Keratinocyte (primary cell): ENCODE data around the gene SEL1L2. TPM values are rescaled to one million over a fixed set of nuclear protein-coding genes. Genes with fewer than 3 reads are reported as not detected.

Experiments used
- DNase-seq: peaks from one replicate; pipeline ENCODE4 v3.0.0-alpha.2; 2011; ENCODE audit warnings: low read depth, missing footprints, low spot score
- FAIRE-seq: peaks from 2 replicates; lab custom pipeline; 2011; peaks lifted over from hg19 to GRCh38; lab: Jason Lieb, UNC
- H2AFZ ChIP-seq: 2 replicates; pipeline ENCODE4 v1.6.0; 2012; ENCODE audit warnings: low read length, control low read depth, inconsistent platforms; ENCODE audit not compliant: control insufficient read depth
- H3K27ac ChIP-seq: 2 replicates; pipeline ENCODE4 v1.5.1; 2011; ENCODE audit warnings: low read length; ENCODE audit not compliant: control insufficient read depth, insufficient read depth
- H3K27me3 ChIP-seq: 3 replicates; pipeline ENCODE4 v1.6.0; 2011; ENCODE audit warnings: low read length; ENCODE audit not compliant: control insufficient read depth, insufficient read depth; ENCODE audit errors: extremely low read depth
- H3K36me3 ChIP-seq, 2 experiments: 2 replicates in 1 of 2; 3 replicates in 1 of 2; pipeline ENCODE4 v1.5.1; 2011; ENCODE audit warnings: low read length in 2 of 2, mild to moderate bottlenecking in 1 of 2; ENCODE audit not compliant: control insufficient read depth in 2 of 2, insufficient read depth in 2 of 2; ENCODE audit errors: extremely low read depth in 1 of 2
- H3K4me1 ChIP-seq: 3 replicates; pipeline ENCODE4 v1.5.1; 2011; ENCODE audit warnings: low read length; ENCODE audit not compliant: control insufficient read depth, insufficient read depth; ENCODE audit errors: extremely low read depth
- H3K4me2 ChIP-seq: 3 replicates; pipeline ENCODE4 v1.6.0; 2011; ENCODE audit warnings: low read depth, low read length; ENCODE audit not compliant: control insufficient read depth, insufficient read depth; ENCODE audit errors: extremely low read depth
- H3K4me3 ChIP-seq, 3 experiments: fragments of 200-600 bp in 1 of 3; sonication (generic) in 1 of 3; 2 replicates in 2 of 3; 3 replicates in 1 of 3; pipeline ENCODE4 v1.5.1; 2011 to 2016; ENCODE audit warnings: low read length in 3 of 3, mild to moderate bottlenecking in 3 of 3, control low read depth in 2 of 3, inconsistent platforms in 1 of 3, low read depth in 1 of 3, mixed read lengths in 1 of 3, mixed run types in 1 of 3, moderate library complexity in 1 of 3; ENCODE audit not compliant: control insufficient read depth in 2 of 3, insufficient read depth in 2 of 3; ENCODE audit errors: extremely low read depth in 1 of 3
- H3K79me2 ChIP-seq: 2 replicates; pipeline ENCODE4 v1.6.0; 2012; ENCODE audit warnings: low read length; ENCODE audit not compliant: control insufficient read depth, insufficient read depth
- H3K9ac ChIP-seq: 3 replicates; pipeline ENCODE4 v1.6.0; 2011; ENCODE audit warnings: low read length; ENCODE audit not compliant: control insufficient read depth, insufficient read depth; ENCODE audit errors: extremely low read depth
- H3K9me1 ChIP-seq: 3 replicates; pipeline ENCODE4 v1.6.0; 2011; ENCODE audit warnings: low read length; ENCODE audit not compliant: control insufficient read depth, insufficient read depth; ENCODE audit errors: extremely low read depth
- H3K9me3 ChIP-seq: 2 replicates; pipeline ENCODE4 v1.5.1; 2012; ENCODE audit warnings: low read depth, low read length; ENCODE audit not compliant: control insufficient read depth
- H4K20me1 ChIP-seq: 3 replicates; pipeline ENCODE4 v1.6.0; 2011; ENCODE audit warnings: low read length; ENCODE audit not compliant: control insufficient read depth, insufficient read depth; ENCODE audit errors: extremely low read depth
- EZH2 ChIP-seq: IDR thresholded peaks from one replicate; pipeline ENCODE4 v1.6.1; 2012; ENCODE audit warnings: inconsistent platforms, mild to moderate bottlenecking, low read length, moderate library complexity
- dilution Hi-C: fragments of 300-500 bp; cut with MboI; formaldehyde crosslinking; loops from one replicate; pipeline ENCODE4 v1.7.0; 2020; ENCODE audit warnings: low sequenced_read_pairs; ENCODE audit not compliant: extremely low pct_ligation_motif_present
- polyA plus RNA-seq, 5 experiments: library from polyadenylated mRNA; depleted of rRNA in 3 of 5; stranded (reverse) in 3 of 5; stranded (forward) in 1 of 5; unstranded in 1 of 5; fragments of >200 nt; gene quantifications; 1 replicate in 1 of 5; 2 replicates in 3 of 5; 3 replicates in 1 of 5; pipeline versions ENCODE4 v1.2.1 to v1.2.3, GENCODE V29; 2011 to 2012; ENCODE audit warnings: missing spikeins in 2 of 5, low read depth in 1 of 5, low replicate concordance in 1 of 5
- TF ChIP-seq, protein P1 (sequence below), 3 experiments: IDR thresholded peaks in 1 of 3; conservative IDR thresholded peaks in 1 of 3; optimal IDR thresholded peaks in 1 of 3; 2 replicates in 2 of 3; 3 replicates in 1 of 3; pipeline versions ENCODE3 to v1.5.1; 2011; ENCODE audit warnings: low read length in 3 of 3, mild to moderate bottlenecking in 3 of 3, moderate library complexity in 2 of 3, control low read depth in 1 of 3, inconsistent platforms in 1 of 3; ENCODE audit not compliant: insufficient read depth in 2 of 3; ENCODE audit errors: extremely low read depth in 1 of 3

SEL1L2 gene
- polyA plus RNA-seq, 1 donor (not counting 4 experiments of a cell fraction or from before 2014, with no cell fraction given): not detected

DNA sequence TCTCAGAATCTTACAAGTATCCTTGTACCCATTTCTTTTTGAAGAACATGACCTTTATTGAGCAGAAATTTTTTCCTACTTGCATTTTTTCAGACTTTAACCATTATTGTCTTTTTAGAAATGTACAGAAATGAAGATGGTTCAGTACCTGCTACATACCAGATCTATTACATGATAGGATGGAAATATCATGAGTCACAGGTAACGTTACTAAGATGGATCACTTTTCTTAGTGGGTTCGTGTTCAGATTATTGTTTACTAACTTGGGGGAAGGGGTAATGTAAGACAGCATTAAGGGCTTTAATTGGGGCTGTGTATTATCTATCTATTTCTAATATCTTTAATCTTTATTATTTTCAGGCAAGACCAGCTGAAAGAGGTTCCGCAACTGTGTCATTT is 173.7 kb downstream of the SEL1L2 start:
- no peak for FAIRE-seq
- no peak overlapping the region for H3K4me2 ChIP-seq

DNA sequence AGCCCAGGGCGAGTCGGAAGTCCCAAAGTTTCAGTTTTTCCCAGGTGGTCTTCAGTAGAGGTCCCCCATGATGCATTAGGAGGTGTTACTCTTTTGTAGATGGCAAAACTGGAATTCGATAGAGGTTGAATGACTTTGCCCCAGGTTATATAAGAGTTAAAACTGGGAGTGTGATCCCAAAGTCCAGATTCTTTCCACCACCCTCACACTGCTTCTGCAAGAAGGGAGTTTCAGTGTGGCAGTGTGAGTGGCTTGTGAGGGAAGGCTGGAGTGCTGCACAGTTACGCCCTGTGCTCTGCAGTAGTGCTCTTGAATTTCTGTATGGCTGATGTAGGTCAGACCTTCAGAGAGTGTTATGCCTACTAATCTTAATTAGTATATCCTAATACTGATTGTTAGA is 175.7 kb downstream of the SEL1L2 start:
- FAIRE-seq: no peak

More for the DNA sequence above, 173.7 kb downstream of the SEL1L2 start:
- Histone ChIP-seq H3K9me3 (no peaks in the 10 kb centered on the region), H2AFZ (no peak overlapping the region), H3K4me3 (no peak overlapping the region), H3K27ac (no peak overlapping the region), H3K36me3 (peaks cover 10 to 13% of the 10 kb centered on the region in 2 experiments), H3K4me1 (no peaks in the 10 kb centered on the region), H3K9me1 (no peaks in the 10 kb centered on the region), H4K20me1 (no peaks in the 10 kb centered on the region), H3K9ac (no peak overlapping the region), H3K79me2 (no peaks in the 10 kb centered on the region), H3K27me3 (no peaks in the 10 kb centered on the region)
- dilution Hi-C loops: no loop called here
- TF ChIP-seq, protein P1, sequence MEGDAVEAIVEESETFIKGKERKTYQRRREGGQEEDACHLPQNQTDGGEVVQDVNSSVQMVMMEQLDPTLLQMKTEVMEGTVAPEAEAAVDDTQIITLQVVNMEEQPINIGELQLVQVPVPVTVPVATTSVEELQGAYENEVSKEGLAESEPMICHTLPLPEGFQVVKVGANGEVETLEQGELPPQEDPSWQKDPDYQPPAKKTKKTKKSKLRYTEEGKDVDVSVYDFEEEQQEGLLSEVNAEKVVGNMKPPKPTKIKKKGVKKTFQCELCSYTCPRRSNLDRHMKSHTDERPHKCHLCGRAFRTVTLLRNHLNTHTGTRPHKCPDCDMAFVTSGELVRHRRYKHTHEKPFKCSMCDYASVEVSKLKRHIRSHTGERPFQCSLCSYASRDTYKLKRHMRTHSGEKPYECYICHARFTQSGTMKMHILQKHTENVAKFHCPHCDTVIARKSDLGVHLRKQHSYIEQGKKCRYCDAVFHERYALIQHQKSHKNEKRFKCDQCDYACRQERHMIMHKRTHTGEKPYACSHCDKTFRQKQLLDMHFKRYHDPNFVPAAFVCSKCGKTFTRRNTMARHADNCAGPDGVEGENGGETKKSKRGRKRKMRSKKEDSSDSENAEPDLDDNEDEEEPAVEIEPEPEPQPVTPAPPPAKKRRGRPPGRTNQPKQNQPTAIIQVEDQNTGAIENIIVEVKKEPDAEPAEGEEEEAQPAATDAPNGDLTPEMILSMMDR (optimal IDR thresholded peaks at IDR 0.05 in 1 of 3, IDR thresholded peaks at IDR 0.05 in 1 of 3, conservative IDR thresholded peaks at IDR 0.05 in 1 of 3; ENCODE audit: extremely low read depth in 1 of 3, insufficient read depth in 2 of 3, low read length in 3 of 3): no peak
- no peak for TF ChIP-seq EZH2
- no peak for DNase-seq

More for the DNA sequence above, 175.7 kb downstream of the SEL1L2 start:
- peaks cover 18 to 19% of the 10 kb centered on the region in 2 experiments for H3K36me3 ChIP-seq
- no peaks in the 10 kb centered on the region for H3K4me1 ChIP-seq
- H4K20me1 ChIP-seq: no peaks in the 10 kb centered on the region
- no peaks in the 10 kb centered on the region for H3K9me1 ChIP-seq
- TF ChIP-seq, protein P1 (optimal IDR thresholded peaks at IDR 0.05 in 1 of 3, IDR thresholded peaks at IDR 0.05 in 1 of 3, conservative IDR thresholded peaks at IDR 0.05 in 1 of 3; ENCODE audit: extremely low read depth in 1 of 3, insufficient read depth in 2 of 3, low read length in 3 of 3): no peak
- no peak for TF ChIP-seq EZH2
- no peaks in the 10 kb centered on the region for H3K9me3 ChIP-seq
- H3K27ac ChIP-seq: no peak overlapping the region
- no peaks in the 10 kb centered on the region for H3K79me2 ChIP-seq
- H3K4me2 ChIP-seq: no peak overlapping the region
- dilution Hi-C loops: no loop called here
- no peak for DNase-seq
- no peaks in the 10 kb centered on the region for H3K27me3 ChIP-seq
- no peak overlapping the region for H3K4me3 ChIP-seq
- no peak overlapping the region for H3K9ac ChIP-seq
- no peak overlapping the region for H2AFZ ChIP-seq
